Ecto neural progenitor cell (in vitro differentiated cells): Measurements from ENCODE around the gene JAKMIP2.
"Not testable (repeated sequence)": the region's sequence is repeated elsewhere in the genome, so short reads cannot be mapped to it uniquely, and the experiment has no call there.

Experiments used
- DNase-seq: peaks from one replicate; pipeline ENCODE4 v3.0.0-alpha.2; 2018; ENCODE audit warnings: low spot score

Gene JAKMIP2

GRCh38 chr5:147782110-147783028 lies at the start of gene JAKMIP2:
JAKMIP2 (minus strand) TSS chr5:147782728; CDS start chr5:147671806, 110,922 bp downstream.
- DNase-seq = peak; percentile 98

GRCh38 chr5:147831465-147831864 lies 48.9 kb upstream of the JAKMIP2 start, which contains the start of gene SPINK1:
SPINK1 (minus strand) TSS chr5:147831671; CDS start chr5:147831577, 94 bp downstream.
- DNase-seq = no peak

GRCh38 chr5:147830035-147830434 lies 47.5 kb upstream of the JAKMIP2 start:
- no peak for DNase-seq

GRCh38 chr5:147827017-147827416 lies 44.5 kb upstream of the JAKMIP2 start:
- DNase-seq = not testable (repeated sequence)

- DNase-seq = no peak
Measured at GRCh38 chr5:147826361-147826760, 43.8 kb upstream of the JAKMIP2 start.

- DNase-seq = no peak
Measured at GRCh38 chr5:147822686-147823491, 40.4 kb upstream of the JAKMIP2 start.

- DNase-seq = not testable (repeated sequence)
Measured at GRCh38 chr5:147822222-147822621, 39.7 kb upstream of the JAKMIP2 start.

- no peak for DNase-seq
Measured at GRCh38 chr5:147821766-147822165, 39.2 kb upstream of the JAKMIP2 start.

- DNase-seq = no peak
Measured at GRCh38 chr5:147819261-147819770, 36.8 kb upstream of the JAKMIP2 start.

GRCh38 chr5:147818290-147818689 lies 35.8 kb upstream of the JAKMIP2 start:
- DNase-seq = no peak

GRCh38 chr5:147813696-147814095 lies 31.2 kb upstream of the JAKMIP2 start:
- no peak for DNase-seq

- DNase-seq = no peak
Measured at GRCh38 chr5:147809830-147810666, 27.5 kb upstream of the JAKMIP2 start.

- DNase-seq = no peak
Measured at GRCh38 chr5:147805030-147805454, 22.5 kb upstream of the JAKMIP2 start.

GRCh38 chr5:147804334-147804733 lies 21.8 kb upstream of the JAKMIP2 start:
- DNase-seq = no peak

- no peak for DNase-seq
Measured at GRCh38 chr5:147803926-147804325, 21.4 kb upstream of the JAKMIP2 start.

GRCh38 chr5:147803161-147803560 lies 20.6 kb upstream of the JAKMIP2 start:
- DNase-seq = not testable (repeated sequence)

- no peak for DNase-seq
Measured at GRCh38 chr5:147801461-147801860, 18.9 kb upstream of the JAKMIP2 start.

GRCh38 chr5:147800491-147800890 lies 18.0 kb upstream of the JAKMIP2 start:
- DNase-seq = no peak

- DNase-seq = no peak
Measured at GRCh38 chr5:147796556-147797308, 14.2 kb upstream of the JAKMIP2 start.

GRCh38 chr5:147791181-147791580 lies 8.7 kb upstream of the JAKMIP2 start:
- no peak for DNase-seq

GRCh38 chr5:147789820-147790219 lies 7.3 kb upstream of the JAKMIP2 start:
- no peak for DNase-seq
